ENCODE measurements around the gene ARHGAP24. TPM values are rescaled to one million over a fixed set of nuclear protein-coding genes. Genes with fewer than 3 reads are reported as not detected.

Gene ARHGAP24
- total and polyA plus RNA-seq, 2 experiments from 2014 or later, result 0.21 to 0.36 TPM

- TF ChIP-seq, protein P1, sequence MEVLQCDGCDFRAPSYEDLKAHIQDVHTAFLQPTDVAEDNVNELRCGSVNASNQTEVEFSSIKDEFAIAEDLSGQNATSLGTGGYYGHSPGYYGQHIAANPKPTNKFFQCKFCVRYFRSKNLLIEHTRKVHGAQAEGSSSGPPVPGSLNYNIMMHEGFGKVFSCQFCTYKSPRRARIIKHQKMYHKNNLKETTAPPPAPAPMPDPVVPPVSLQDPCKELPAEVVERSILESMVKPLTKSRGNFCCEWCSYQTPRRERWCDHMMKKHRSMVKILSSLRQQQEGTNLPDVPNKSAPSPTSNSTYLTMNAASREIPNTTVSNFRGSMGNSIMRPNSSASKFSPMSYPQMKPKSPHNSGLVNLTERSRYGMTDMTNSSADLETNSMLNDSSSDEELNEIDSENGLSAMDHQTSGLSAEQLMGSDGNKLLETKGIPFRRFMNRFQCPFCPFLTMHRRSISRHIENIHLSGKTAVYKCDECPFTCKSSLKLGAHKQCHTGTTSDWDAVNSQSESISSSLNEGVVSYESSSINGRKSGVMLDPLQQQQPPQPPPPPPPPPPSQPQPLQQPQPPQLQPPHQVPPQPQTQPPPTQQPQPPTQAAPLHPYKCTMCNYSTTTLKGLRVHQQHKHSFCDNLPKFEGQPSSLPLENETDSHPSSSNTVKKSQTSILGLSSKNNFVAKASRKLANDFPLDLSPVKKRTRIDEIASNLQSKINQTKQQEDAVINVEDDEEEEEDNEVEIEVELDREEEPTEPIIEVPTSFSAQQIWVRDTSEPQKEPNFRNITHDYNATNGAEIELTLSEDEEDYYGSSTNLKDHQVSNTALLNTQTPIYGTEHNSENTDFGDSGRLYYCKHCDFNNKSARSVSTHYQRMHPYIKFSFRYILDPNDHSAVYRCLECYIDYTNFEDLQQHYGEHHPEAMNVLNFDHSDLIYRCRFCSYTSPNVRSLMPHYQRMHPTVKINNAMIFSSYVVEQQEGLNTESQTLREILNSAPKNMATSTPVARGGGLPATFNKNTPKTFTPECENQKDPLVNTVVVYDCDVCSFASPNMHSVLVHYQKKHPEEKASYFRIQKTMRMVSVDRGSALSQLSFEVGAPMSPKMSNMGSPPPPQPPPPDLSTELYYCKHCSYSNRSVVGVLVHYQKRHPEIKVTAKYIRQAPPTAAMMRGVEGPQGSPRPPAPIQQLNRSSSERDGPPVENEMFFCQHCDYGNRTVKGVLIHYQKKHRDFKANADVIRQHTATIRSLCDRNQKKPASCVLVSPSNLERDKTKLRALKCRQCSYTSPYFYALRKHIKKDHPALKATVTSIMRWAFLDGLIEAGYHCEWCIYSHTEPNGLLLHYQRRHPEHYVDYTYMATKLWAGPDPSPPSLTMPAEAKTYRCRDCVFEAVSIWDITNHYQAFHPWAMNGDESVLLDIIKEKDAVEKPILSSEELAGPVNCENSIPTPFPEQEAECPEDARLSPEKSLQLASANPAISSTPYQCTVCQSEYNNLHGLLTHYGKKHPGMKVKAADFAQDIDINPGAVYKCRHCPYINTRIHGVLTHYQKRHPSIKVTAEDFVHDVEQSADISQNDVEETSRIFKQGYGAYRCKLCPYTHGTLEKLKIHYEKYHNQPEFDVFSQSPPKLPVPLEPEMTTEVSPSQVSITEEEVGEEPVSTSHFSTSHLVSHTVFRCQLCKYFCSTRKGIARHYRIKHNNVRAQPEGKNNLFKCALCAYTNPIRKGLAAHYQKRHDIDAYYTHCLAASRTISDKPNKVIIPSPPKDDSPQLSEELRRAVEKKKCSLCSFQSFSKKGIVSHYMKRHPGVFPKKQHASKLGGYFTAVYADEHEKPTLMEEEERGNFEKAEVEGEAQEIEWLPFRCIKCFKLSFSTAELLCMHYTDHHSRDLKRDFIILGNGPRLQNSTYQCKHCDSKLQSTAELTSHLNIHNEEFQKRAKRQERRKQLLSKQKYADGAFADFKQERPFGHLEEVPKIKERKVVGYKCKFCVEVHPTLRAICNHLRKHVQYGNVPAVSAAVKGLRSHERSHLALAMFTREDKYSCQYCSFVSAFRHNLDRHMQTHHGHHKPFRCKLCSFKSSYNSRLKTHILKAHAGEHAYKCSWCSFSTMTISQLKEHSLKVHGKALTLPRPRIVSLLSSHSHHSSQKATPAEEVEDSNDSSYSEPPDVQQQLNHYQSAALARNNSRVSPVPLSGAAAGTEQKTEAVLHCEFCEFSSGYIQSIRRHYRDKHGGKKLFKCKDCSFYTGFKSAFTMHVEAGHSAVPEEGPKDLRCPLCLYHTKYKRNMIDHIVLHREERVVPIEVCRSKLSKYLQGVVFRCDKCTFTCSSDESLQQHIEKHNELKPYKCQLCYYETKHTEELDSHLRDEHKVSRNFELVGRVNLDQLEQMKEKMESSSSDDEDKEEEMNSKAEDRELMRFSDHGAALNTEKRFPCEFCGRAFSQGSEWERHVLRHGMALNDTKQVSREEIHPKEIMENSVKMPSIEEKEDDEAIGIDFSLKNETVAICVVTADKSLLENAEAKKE (CRISPR knock-in tag; IDR thresholded peaks at IDR 0.05), result no peak
- no peak for TF ChIP-seq STAT1 (IDR thresholded peaks at IDR 0.05; ENCODE audit: unreplicated experiment)
Measured at GRCh38 chr4:85780664-85781063, 305.7 kb downstream of the ARHGAP24 start (continued).

GRCh38 chr4:85783483-85783882 lies 308.5 kb downstream of the ARHGAP24 start:
- no peaks in the 10 kb centered on the region for H3K79me2 ChIP-seq (replicated peaks; ENCODE audit: insufficient read depth)
- DNase-seq (ENCODE audit: low spot score) (no peak), ATAC-seq (no peak)
- H4K20me1 ChIP-seq (replicated peaks; ENCODE audit: insufficient read depth), result no peaks in the 10 kb centered on the region
- no peaks in the 10 kb centered on the region for H3K9me2 ChIP-seq (ENCODE audit: insufficient read depth)
- no peaks in the 10 kb centered on the region for H3K27me3 ChIP-seq (ENCODE audit: insufficient read depth)
- H3K27ac ChIP-seq (ENCODE audit: low read depth), result no peak overlapping the region
- peaks cover 2% of the 10 kb centered on the region; the same call in 1 of the 2 replicates for H3K4me1 ChIP-seq (ENCODE audit: insufficient read depth)
- H3K4me1 Mint-ChIP-seq, result peaks cover 8% of the 10 kb centered on the region
- no peak overlapping the region for H3K4me3 Mint-ChIP-seq
- no peaks in the 10 kb centered on the region for H3K36me3 Mint-ChIP-seq (ENCODE audit: low read depth)
- no peak overlapping the region for H2AFZ ChIP-seq
- no peaks in the 10 kb centered on the region for H3F3A ChIP-seq (replicated peaks; ENCODE audit: low read depth)
- H3K27ac Mint-ChIP-seq, result no peak overlapping the region
- H3K27me3 Mint-ChIP-seq (ENCODE audit: insufficient read depth, low read depth, poor library complexity), result no peaks in the 10 kb centered on the region
- H3K4me3 ChIP-seq, result no peak overlapping the region
- H3K36me3 ChIP-seq (ENCODE audit: insufficient read depth), result no peaks in the 10 kb centered on the region
- H3K9me3 Mint-ChIP-seq, result no peaks in the 10 kb centered on the region
- no peak overlapping the region for H3K4me2 ChIP-seq
- TF ChIP-seq ZNF114 (CRISPR knock-in tag; IDR thresholded peaks at IDR 0.05), result no peak
- TF ChIP-seq, protein P1 (CRISPR knock-in tag; IDR thresholded peaks at IDR 0.05), result no peak
- no peak for TF ChIP-seq JUNB (IDR thresholded peaks at IDR 0.05; ENCODE audit: unreplicated experiment)
- TF ChIP-seq EZH2 (IDR thresholded peaks at IDR 0.05; ENCODE audit: low read depth, unreplicated experiment), result no peak
- TF ChIP-seq CTCF (conservative IDR thresholded peaks at IDR 0.05; ENCODE audit: low read depth in 2 of 2), result no peak
